SH-SY5Y (cell line): ENCODE data around the gene RANGAP1.

Experiments used
- GATA2 ChIP-seq: IDR thresholded peaks from 2 replicates; pipeline ENCODE4 v1.6.1; 2011; ENCODE audit warnings: mild to moderate bottlenecking, low read depth, low read length
- GATA3 ChIP-seq: IDR thresholded peaks from 2 replicates; pipeline ENCODE4 v1.6.1; 2011; ENCODE audit warnings: low read depth, mild to moderate bottlenecking, low read length, moderate library complexity

Gene RANGAP1

DNA sequence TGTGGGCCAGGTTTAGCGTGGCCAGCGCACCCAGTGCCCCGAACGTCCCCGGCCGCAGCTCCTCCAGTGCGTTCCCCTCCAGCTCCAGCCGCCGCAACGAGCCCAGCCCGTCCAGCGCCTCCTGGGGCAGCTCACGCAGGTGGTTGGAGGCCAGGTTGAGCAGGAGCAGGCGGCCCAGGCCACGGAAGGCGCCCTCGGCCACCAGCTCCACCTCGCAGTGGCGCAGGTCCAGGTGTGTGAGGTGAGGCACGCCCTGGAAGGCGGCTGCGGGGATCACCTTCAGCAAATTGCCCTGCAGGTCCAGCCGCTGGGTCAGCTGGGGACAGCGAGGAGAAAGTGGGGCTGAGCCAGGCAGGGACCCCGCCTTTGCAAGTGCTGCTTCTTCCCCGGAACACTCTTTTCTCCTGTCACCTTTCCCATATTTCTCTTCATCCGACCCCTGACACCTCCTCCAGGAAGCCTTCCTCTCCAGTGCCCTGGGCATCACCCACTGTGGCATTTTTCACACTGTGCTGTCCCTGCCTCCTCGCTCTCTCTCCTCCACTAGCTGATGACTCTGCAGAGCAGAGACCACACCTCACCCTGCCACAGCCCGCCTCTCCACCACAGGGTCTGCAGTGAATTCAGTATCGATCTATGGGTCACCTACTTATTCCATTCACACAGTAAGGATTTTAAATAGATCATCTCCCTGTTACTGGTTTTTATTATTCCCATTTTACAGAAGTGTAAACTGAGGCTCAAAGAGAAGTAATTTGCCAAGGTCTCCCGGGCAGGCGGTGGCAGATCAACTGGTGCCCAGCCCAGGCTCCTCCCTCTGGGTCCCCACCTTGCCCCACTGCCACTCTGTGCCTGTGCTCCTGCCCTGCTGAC is 47.2 kb downstream of the RANGAP1 start:
- TF ChIP-seq GATA2 (no peak), GATA3 (no peak)

- no peak for TF ChIP-seq GATA3
- TF ChIP-seq GATA2, result no peak
Measured at GRCh38 chr22:41237707-41238569, 48.0 kb downstream of the RANGAP1 start.

DNA sequence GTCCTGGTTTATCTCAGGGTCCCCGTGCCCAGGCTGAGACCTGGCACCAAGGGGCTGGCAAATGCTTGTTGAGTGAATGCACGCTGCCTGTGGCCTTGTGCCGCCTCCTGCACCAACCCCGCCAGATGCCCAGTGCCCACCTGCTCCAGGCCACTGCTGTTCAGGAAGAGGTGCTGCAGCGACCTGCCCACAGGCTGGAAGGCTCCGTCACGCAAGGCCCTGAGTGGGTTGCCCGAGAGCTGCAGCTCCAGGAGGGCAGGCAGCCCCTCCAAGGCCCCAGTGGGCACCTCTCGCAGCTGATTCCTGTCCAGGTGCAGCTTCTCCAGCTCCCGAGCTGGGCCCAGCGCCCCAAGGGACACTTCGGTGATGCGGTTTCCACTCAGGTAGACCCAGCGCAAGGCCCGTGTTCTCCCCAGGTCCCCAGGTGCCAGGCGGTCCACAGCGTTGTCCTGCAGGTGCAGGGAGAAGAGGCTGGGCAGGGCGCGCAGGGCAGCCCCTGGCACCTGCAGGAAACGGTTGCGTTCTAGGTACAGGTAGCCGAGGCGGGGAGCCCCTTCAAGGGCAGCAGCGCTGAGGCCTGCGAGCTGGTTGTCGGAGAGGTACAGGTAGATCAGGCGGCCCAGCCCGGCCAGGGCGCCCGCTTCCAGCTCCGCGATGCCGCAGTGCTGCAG is 48.8 kb downstream of the RANGAP1 start:
- no peak for TF ChIP-seq GATA2
- TF ChIP-seq GATA3, result no peak

- no peak for TF ChIP-seq GATA3
- TF ChIP-seq GATA2, result no peak
Measured at GRCh38 chr22:41234815-41235695, 50.9 kb downstream of the RANGAP1 start.

- TF ChIP-seq GATA2 (no peak), GATA3 (no peak)
Measured at GRCh38 chr22:41231369-41231768, 54.6 kb downstream of the RANGAP1 start.

DNA sequence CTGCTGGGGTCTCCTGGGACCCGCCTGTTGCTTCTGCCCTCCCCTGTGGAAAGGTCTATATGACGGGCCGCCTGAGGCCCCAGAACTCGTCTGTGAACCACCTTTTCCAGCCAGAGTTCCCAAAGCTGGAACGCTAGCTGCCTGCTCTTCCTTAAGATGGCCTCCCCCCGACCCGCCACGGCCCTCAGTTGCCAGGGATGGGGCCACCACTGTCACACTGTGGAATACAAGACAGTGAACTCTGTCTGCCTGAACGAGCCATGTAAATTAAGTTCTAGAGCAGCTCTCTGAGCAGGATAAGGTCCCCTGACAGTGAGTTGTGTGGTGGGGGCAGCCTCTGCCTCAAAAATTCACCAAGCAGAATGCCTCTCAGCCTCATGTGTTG is 55.6 kb downstream of the RANGAP1 start:
- no peak for TF ChIP-seq GATA2
- TF ChIP-seq GATA3, result no peak

GRCh38 chr22:41229730-41230400 is 56.1 kb downstream of the RANGAP1 start:
- TF ChIP-seq GATA2 (no peak), GATA3 (no peak)

DNA sequence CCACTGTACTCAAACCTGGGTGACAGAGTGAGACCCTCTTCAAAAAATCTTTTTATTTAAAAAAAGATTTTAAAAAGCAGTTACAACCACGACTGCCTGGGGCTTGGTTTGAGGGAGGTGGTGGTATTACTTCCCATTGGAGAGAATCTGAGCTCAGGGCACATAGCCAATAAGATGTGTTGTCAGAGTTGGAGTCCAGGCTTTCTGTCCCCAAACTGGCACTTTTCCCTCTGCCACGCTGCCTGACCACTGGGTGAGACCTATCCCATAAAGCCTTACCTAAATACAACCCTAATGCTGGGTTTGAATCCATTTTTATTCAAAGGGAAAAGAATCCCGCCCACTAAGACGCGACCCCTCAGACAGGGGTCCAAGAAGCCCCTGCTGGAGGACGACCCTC is 56.8 kb downstream of the RANGAP1 start:
- no peak for TF ChIP-seq GATA3
- no peak for TF ChIP-seq GATA2

GRCh38 chr22:41226723-41227655 is 59.0 kb downstream of the RANGAP1 start:
- TF ChIP-seq GATA2 (no peak), GATA3 (no peak)

- TF ChIP-seq GATA2 (no peak), GATA3 (no peak)
Measured at GRCh38 chr22:41223535-41223934, 62.5 kb downstream of the RANGAP1 start.

DNA sequence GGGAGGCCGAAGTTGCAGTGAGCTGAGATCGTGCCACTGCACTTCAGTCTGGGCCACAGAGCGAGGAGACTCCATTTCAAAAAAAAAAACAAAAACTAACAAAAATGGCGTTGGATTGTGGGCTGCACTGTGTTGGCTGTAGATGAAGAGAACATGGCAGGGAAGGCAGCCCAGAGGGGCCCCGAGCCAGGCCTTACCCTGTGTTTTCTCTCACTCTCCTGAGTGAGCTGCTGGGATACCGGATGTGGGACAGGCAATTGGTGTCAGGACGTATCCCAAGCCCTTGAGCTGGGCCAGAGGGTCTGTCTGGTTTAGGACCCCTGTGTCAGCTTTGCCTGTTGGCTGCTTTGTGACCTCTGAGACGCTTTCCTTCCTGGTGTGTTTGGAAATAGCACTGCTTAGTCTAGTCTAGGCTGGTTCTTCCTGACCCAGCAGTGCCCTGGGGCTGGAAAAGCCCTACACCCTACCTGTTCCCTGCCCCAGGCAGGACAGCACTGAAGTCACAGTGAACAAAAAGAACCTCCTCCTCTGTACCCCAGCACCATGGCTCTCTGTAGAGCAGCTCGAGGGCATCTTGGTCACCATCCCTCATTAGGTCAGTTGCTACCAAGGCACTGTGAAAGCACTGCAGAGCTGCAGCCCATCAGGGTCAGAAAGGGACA is 63.0 kb downstream of the RANGAP1 start:
- no peak for TF ChIP-seq GATA3
- TF ChIP-seq GATA2, result no peak
